ENCODE data around the gene ATP5IF1.

DNA sequence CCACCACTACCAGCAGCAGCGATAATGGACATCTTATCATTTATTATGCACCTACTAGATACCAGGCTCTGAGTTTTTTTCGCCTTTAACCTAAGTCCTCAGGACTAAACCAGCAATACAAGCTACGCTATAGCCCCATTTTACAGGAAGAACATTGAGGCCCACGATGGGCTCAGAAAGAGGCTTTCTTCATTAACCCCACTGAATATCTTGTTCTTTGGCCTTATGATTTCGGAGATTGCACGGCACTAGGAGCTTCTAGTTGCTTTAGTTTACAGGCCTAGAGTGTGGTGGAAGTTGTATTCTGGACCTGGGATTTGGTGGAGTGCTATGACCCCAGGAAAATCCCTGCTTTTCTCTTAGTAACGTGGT lies 24.9 kb downstream of the ATP5IF1 start:
- TF ChIP-seq, protein P1, sequence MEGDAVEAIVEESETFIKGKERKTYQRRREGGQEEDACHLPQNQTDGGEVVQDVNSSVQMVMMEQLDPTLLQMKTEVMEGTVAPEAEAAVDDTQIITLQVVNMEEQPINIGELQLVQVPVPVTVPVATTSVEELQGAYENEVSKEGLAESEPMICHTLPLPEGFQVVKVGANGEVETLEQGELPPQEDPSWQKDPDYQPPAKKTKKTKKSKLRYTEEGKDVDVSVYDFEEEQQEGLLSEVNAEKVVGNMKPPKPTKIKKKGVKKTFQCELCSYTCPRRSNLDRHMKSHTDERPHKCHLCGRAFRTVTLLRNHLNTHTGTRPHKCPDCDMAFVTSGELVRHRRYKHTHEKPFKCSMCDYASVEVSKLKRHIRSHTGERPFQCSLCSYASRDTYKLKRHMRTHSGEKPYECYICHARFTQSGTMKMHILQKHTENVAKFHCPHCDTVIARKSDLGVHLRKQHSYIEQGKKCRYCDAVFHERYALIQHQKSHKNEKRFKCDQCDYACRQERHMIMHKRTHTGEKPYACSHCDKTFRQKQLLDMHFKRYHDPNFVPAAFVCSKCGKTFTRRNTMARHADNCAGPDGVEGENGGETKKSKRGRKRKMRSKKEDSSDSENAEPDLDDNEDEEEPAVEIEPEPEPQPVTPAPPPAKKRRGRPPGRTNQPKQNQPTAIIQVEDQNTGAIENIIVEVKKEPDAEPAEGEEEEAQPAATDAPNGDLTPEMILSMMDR (IDR thresholded peaks at IDR 0.05; ENCODE audit: borderline replicate concordance, extremely low read depth, low read length, poor library complexity, severe bottlenecking) = no peak
- TF ChIP-seq EZH2 (IDR thresholded peaks at IDR 0.05; ENCODE audit: borderline replicate concordance, low read depth, low read length, severe bottlenecking) = no peak
